HG02840 (cell line): ENCODE measurements around the gene GAMT.
"Not testable (repeated sequence)": the region's sequence is repeated elsewhere in the genome, so short reads cannot be mapped to it uniquely, and the experiment has no call there.

Experiments used
- ATAC-seq: cut with Tn5 transposase; IDR thresholded peaks from one replicate; pipeline ENCODE4 v1.9.1; 2021; ENCODE audit warnings: mild to moderate bottlenecking, moderate library complexity, moderate number of reproducible peaks; ENCODE audit not compliant: unreplicated experiment, low FRiP score

The GAMT gene

GRCh38 chr19:1420085-1420484 lies 18.7 kb upstream of the GAMT start:
- not testable (repeated sequence) for ATAC-seq

GRCh38 chr19:1418951-1419738 lies 17.8 kb upstream of the GAMT start:
- no peak for ATAC-seq

- ATAC-seq, result no peak
Observed at GRCh38 chr19:1418496-1418775, 17.1 kb upstream of the GAMT start.

GRCh38 chr19:1417681-1418495 lies 16.5 kb upstream of the GAMT start:
- ATAC-seq, result no peak

GRCh38 chr19:1417145-1417544 lies 15.8 kb upstream of the GAMT start:
- no peak for ATAC-seq

- no peak for ATAC-seq
Observed at GRCh38 chr19:1416014-1416841, 14.9 kb upstream of the GAMT start.

- no peak for ATAC-seq
Observed at GRCh38 chr19:1412995-1413800, 11.9 kb upstream of the GAMT start.

GRCh38 chr19:1412323-1412923 lies 11.1 kb upstream of the GAMT start:
- no peak for ATAC-seq

- no peak for ATAC-seq
Observed at GRCh38 chr19:1411255-1412191, 10.2 kb upstream of the GAMT start.

- ATAC-seq, result no peak
Observed at GRCh38 chr19:1410789-1411188, 9.4 kb upstream of the GAMT start.

GRCh38 chr19:1410136-1410786 lies 8.9 kb upstream of the GAMT start:
- no peak for ATAC-seq

- no peak for ATAC-seq
Observed at GRCh38 chr19:1409204-1410005, 8.1 kb upstream of the GAMT start.

- ATAC-seq, result no peak
Observed at GRCh38 chr19:1408300-1409203, 7.2 kb upstream of the GAMT start.

- ATAC-seq, result peak; percentile 34
Observed at GRCh38 chr19:1407528-1408299, 6.4 kb upstream of the GAMT start, which contains the start of gene DAZAP1. TSS of gene DAZAP1 (plus strand) at chr19:1407586. CDS start at chr19:1407774, 188 bp downstream.

GRCh38 chr19:1406774-1407527 lies 5.6 kb upstream of the GAMT start:
- peak; percentile 73 for ATAC-seq
